ENCODE results near the gene TUNAR. TPM values are rescaled to one million over a fixed set of nuclear protein-coding genes. Genes with fewer than 3 reads are reported as not detected.

TUNAR gene
- total and polyA plus RNA-seq, 12 donors: not detected

DNA sequence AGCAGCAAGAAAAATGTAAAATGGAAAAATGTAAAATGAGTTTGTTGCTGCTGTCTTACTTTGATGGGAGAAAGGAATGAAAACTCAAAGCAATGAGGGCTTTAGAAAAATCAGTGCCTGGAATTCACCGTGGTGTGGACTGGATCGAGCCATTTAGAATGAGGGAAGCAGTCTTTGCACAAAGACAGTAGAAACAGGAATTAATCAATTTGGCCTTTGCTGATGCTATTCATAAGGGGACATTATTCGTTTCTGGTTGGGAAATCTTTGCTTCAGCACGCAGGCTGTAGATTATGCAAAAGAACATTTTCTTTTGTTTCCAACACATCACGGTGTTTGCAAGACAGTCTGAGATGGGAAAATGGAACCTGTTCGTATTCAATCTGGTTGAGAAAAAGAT is 6.9 kb upstream of the TUNAR start:
- no peak for ATAC-seq
- Histone ChIP-seq H3K27me3 (peaks cover 0 to 77% (median 33%) of the 10 kb centered on the region in 7 donors), H3K27ac (no peak overlapping the region), H3K36me3 (no peaks in the 10 kb centered on the region), H3K9me3 (peaks cover 0 to 8% (median 0%) of the 10 kb centered on the region in 11 donors), H3K4me3 (no peak overlapping the region), H3K4me1 (no peaks in the 10 kb centered on the region)
- intact Hi-C loops (cut with DNase I): no loop called here
- 76 to 77% methylated on average over 6 of the region's 6 CpGs for WGBS, 2 donors
- DNase-seq: no peak
- TF ChIP-seq, protein P1, sequence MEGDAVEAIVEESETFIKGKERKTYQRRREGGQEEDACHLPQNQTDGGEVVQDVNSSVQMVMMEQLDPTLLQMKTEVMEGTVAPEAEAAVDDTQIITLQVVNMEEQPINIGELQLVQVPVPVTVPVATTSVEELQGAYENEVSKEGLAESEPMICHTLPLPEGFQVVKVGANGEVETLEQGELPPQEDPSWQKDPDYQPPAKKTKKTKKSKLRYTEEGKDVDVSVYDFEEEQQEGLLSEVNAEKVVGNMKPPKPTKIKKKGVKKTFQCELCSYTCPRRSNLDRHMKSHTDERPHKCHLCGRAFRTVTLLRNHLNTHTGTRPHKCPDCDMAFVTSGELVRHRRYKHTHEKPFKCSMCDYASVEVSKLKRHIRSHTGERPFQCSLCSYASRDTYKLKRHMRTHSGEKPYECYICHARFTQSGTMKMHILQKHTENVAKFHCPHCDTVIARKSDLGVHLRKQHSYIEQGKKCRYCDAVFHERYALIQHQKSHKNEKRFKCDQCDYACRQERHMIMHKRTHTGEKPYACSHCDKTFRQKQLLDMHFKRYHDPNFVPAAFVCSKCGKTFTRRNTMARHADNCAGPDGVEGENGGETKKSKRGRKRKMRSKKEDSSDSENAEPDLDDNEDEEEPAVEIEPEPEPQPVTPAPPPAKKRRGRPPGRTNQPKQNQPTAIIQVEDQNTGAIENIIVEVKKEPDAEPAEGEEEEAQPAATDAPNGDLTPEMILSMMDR (IDR thresholded peaks at IDR 0.05): no peak

DNA sequence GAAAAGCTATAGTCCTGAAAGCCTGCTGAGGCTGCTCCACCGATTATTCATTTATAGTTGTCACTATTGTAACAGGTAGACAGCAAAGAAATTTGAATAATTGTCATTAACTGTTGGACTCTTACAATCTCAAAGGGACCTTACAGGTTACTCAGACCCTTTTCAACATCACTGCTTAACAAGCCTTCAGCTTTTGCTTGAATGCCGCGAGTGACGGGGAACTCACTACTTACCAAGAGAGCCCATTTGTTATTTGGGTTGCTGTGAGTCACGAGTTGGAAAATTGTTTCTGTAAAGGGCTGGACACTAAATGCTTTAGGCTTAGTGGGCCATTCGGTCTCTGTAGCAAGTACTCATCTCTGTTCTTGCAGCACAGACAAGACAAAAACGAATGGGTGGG is 5.9 kb upstream of the TUNAR start:
- Histone ChIP-seq H3K9me3 (peaks cover 0 to 8% (median 0%) of the 10 kb centered on the region in 11 donors), H3K4me1 (no peaks in the 10 kb centered on the region), H3K4me3 (no peak overlapping the region), H3K36me3 (no peaks in the 10 kb centered on the region), H3K27ac (no peak overlapping the region), H3K27me3 (peaks cover under 1 to 80% (median 42%) of the 10 kb centered on the region in 7 donors)
- TF ChIP-seq, protein P1 (IDR thresholded peaks at IDR 0.05): no peak
- intact Hi-C loops (cut with DNase I): no loop called here
- no peak for DNase-seq
- WGBS, 2 donors: 84 to 85% methylated on average over 7 of the region's 7 CpGs
- no peak for ATAC-seq

DNA sequence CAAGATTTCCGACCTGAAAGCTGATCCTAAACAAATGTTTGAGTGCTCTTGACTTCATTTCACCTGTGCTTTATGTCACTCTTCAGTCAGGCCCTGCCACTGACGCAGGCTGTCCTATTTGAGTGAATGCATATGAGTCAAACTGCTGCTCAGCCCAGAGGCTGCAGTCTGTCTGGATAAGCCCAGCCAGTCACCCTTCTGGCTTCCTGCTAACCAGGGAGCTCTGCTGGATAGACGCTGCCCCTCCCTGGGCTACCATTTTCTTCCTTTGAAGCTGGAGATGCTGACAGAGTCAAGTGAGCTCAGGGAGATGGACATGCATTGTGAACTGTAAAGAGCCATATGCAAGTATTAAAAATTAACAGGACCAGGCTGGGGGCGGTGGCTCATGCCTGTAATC is 5.1 kb upstream of the TUNAR start:
- ATAC-seq (no peak), DNase-seq (no peak)
- H3K9me3 ChIP-seq: peaks cover 0 to 1% (median 0%) of the 10 kb centered on the region in 11 donors
- H3K4me1 ChIP-seq: peaks cover 0 to 5% (median 0%) of the 10 kb centered on the region in 9 donors
- H3K27me3 ChIP-seq: peaks cover 8 to 82% (median 50%) of the 10 kb centered on the region in 7 donors
- no peaks in the 10 kb centered on the region for H3K36me3 ChIP-seq
- 26 to 27% methylated on average over 4 of the region's 4 CpGs for WGBS, 2 donors
- no peak overlapping the region for H3K4me3 ChIP-seq
- no peak overlapping the region for H3K27ac ChIP-seq
- TF ChIP-seq, protein P1 (IDR thresholded peaks at IDR 0.05): no peak
- intact Hi-C loops (cut with DNase I): no loop called here

DNA sequence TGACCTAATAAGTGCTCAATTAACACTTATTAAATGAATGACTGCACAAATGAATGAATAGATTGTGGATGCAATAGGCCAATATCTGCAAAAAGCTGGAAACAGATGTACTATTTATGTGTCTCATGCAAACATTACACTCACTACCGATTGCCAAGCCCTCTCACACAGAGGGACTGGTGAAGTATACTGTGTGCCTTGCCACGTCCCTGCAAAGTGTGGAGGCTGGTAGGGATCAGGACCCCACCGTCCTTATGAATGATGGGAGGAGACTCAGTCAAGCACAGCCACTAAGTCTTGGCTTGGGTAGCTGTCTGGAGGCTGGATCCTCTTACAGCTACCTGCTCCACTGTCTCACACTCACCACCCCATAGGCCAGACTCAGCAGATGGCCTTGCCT is 3.9 kb upstream of the TUNAR start:
- H3K27ac ChIP-seq: no peak overlapping the region
- 58 to 59% methylated on average over 3 of the region's 3 CpGs for WGBS, 2 donors
- TF ChIP-seq, protein P1 (IDR thresholded peaks at IDR 0.05): no peak
- H3K4me1 ChIP-seq: peaks cover 0 to 11% (median 0%) of the 10 kb centered on the region in 9 donors
- H3K4me3 ChIP-seq: no peak overlapping the region
- no peaks in the 10 kb centered on the region for H3K9me3 ChIP-seq
- ATAC-seq (no peak), DNase-seq (no peak)
- H3K36me3 ChIP-seq: no peaks in the 10 kb centered on the region
- H3K27me3 ChIP-seq: peaks cover 19 to 86% (median 62%) of the 10 kb centered on the region in 7 donors
- intact Hi-C loops (cut with DNase I): no loop called here

Data from heart right ventricle (tissue), 16 donors.